GM19372 (cell line): ENCODE results near the gene MYORG.
"Not testable (repeated sequence)": the region's sequence is repeated elsewhere in the genome, so short reads cannot be mapped to it uniquely, and the experiment has no call there.

Experiments used
- ATAC-seq: cut with Tn5 transposase; IDR thresholded peaks from one replicate; pipeline ENCODE4 v1.9.1; 2021; ENCODE audit warnings: mild to moderate bottlenecking, low read depth, moderate library complexity; ENCODE audit not compliant: unreplicated experiment

The MYORG gene

DNA sequence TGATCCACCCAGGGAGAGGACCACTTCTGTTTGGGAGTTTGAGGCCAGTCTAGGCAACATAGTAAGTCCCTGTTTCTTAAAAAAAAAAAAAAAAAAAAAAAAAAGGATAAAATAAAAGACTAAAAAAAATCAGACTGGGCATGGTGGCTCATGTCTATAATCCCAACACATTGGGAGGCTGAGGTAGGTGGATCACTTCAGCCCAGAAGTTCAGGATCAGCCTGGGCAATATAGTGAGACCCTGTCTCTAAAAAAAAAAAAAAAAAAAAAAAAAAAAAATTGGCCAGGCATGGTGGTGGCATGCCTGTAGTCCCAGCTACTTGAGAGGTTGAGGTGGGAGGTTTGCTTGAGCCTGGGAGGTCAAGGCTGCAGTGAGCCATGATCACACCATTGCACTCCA lies 38.6 kb downstream of the MYORG start:
- ATAC-seq = not testable (repeated sequence)

DNA sequence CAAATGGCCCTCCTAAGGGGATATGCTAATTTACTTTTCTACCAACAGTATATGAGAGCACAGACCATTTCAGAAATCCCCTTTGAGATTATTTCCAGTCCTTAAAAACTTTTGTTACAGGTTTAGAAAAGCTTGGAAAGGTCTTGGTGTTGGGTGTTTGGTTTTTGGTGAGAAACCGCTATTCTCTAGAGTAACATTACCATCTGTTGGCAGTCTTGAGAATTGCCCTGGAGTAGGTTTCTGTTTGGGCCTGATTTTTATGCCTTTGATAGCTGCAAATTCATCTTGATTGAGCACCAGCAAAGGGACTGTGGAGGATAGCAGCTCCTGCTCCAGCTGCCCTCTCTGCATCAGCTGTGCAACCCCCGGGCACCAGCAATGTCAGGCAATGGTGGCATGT lies 39.3 kb downstream of the MYORG start:
- ATAC-seq = no peak

DNA sequence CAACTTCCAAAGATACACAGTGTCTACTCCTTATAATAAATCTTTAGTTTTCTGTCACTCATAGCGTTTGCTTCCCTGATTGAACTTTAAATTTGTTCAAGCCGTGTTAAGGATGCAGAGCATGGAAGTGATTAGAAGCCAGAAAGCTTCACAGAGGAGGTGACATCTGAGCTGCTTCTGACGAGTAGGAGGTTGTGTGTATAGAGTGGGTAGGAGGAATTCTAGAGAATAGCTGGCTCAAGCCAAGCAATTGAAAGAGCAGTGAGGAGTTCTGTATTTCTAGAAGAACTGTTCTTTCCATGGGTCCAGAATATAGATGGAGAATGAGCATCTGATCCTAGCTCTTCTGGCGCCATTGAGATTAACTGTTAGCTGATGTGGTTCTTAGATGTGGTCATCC lies 41.3 kb downstream of the MYORG start:
- ATAC-seq = no peak

DNA sequence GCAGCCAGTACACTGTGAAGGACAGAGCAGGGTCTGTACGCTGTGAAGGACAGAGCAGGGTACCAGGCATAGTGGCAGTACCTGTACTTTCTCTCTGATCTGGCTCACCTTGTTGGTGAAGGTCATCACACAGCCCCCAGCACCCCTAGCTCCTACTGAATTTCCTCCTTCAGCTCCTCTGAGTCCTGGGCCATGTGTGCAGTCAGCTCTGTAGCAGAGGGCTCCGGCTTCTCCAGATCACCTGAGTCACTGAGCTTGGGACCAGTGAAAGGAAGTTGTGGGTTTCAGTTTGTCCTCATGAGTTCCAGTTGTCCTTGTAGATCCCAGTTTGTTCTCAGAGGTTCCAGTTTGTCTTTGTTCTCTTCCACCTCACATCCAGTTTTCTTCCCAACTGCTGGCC lies 41.8 kb downstream of the MYORG start:
- ATAC-seq = no peak

DNA sequence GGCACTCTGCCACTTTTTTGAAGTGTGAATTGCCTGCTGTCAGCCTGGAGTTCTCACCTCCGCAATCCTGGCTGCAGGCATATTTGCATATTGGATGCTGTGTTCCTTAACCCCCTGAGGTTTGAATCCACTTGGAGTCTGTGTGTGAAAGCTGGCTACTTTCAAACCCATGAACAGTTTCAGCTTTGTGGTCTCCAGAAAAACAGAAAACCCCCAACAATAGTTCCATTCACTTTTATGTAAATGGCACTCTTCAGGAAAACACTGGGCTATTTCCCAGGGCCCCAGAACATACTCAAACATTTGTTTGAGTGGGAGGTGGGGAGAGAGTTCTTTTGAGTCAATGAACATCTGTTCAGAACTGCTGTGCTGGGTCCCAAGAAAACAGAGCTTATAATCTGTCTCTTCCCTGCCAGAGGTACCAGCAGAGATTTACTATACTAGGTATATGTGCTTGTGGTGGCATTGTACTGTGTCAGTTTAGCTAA lies 42.3 kb downstream of the MYORG start:
- no peak for ATAC-seq

GRCh38 chr9:34333836-34334235 lies 42.9 kb downstream of the MYORG start:
- no peak for ATAC-seq

DNA sequence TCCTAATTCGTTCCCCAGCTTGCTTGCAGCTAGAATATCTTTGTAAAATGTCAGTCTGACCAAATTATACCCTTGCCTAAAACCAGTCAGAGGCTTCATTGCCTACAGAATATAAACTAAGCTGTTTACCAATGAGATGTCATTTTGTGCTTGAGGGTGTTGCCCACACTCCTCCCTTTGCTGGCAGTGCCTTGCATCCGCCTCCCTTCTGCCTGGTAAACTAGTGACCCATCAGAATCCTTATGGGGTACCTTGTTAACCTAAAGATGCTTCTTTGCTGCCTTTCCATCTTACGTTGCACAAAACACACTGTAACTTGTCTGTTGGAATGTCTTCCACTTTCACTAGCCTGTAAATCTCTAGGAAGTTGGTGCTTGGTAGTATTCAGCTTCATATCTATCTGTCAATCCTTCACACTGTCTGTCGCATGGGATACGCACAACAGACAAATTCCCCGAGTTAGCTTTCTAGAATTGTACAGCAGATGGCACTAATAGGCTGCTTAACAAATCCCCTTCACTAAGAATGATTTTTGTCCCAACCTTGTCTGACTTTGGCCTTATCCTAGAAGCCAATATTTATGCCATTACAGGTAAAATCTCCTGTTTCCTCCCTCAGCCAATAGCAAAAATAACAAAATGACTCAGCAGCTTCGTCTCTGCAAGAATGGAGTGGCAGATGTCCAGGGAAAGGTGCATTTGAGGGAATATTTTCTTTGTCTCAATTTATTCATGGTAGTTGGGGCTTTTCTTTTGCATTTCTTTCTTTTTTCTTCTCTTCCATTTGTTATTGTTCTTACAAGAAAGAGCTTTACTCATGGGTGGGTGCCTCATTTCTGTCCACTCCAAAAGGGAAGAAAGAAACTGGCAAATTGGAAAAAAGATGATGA lies 44.4 kb downstream of the MYORG start:
- no peak for ATAC-seq

- no peak for ATAC-seq
Measured at GRCh38 chr9:34331196-34331595, 45.5 kb downstream of the MYORG start.

DNA sequence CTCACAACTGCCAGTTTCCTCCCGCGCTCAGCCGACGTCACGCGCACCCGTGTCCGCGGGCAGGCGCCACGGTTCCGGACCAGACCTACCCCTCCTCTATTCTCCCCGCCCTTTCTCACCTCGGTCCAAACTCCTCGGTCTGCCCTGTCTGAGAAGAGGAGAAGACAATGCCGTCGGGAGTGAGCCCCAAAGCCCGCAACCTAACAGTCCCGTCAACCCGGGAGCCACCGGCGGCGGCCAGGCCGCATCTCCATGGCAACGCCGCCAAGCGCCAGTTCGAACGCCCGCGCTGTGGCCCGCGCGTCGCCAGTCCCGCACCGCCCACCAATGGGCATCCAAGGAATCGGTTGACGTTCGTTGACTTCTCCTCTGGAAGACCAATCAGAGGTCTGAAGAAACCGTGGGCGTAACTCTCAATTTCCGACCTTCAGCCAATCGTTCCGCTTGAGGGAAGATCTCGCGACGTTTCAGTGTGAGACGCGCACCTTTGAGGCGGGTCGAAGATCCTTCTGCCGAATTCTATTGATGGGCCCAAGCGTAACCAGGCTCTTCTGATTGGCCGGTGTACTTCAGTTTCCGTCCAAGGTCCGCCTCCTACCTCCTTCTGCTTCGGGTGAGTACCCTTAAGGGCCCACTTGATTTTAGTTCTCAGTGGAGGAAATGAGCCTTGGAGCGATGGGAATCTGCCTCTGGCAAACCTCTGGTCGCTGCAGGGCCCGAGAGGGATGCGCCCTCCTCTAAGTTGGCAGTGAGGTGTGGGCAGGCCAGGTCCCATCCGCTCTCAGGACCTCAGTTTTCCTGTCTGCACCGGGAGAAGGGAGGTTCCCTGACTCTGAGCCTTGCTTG lies 47.5 kb downstream of the MYORG start, which contains the start of the genes KIF24 and NUDT2:
Gene KIF24, minus strand, starts transcription at position 282 of the 846 bp plus-strand sequence. CDS start 17,922 bp downstream, outside the sequence.
Gene NUDT2, plus strand, starts transcription at position 583 of the 846 bp plus-strand sequence. CDS start 9,471 bp downstream, outside the sequence.
- ATAC-seq = peak; percentile 89

DNA sequence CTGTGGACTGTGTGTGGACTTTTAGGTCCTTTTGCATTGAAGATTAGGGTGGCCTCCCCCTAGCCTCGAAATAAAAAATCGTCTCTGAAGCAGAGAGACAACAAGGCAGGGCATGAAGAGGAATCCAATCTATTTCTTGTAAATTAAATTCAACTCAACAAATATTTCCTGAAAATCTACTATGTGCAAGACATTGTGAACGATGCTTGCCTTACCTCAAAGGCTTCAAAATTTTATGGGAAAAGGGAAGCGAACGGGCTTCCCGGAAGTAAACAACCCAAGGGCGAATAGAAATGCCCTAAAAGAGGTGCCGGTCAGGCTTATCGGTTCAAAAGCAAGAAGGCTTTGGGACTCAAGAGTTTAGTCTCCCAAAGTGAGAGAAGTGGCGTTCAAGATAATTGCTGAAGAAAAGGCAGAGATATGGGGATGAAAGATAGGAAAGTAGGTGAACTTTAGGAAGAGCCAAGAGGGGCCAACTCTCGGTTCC lies 48.2 kb downstream of the MYORG start:
- ATAC-seq = no peak

DNA sequence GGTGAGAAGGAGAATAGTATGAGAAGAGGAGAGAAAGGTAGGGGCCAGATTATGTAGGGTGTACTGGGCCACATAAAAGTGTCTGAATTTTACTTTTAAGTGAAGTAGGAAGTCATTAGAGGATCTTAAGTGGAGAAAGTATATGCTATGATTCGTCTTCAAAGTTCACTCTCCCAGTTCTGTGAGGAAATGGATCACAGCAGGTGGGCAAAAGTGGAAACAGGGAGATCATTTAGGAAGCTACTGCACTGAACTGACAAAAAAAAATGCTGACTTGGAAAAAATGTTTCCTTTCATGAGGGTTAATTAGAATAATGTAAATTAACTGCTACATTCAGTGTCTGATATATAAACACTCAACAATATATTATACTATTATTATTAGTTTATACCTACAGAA lies 50.0 kb downstream of the MYORG start:
- no peak for ATAC-seq

DNA sequence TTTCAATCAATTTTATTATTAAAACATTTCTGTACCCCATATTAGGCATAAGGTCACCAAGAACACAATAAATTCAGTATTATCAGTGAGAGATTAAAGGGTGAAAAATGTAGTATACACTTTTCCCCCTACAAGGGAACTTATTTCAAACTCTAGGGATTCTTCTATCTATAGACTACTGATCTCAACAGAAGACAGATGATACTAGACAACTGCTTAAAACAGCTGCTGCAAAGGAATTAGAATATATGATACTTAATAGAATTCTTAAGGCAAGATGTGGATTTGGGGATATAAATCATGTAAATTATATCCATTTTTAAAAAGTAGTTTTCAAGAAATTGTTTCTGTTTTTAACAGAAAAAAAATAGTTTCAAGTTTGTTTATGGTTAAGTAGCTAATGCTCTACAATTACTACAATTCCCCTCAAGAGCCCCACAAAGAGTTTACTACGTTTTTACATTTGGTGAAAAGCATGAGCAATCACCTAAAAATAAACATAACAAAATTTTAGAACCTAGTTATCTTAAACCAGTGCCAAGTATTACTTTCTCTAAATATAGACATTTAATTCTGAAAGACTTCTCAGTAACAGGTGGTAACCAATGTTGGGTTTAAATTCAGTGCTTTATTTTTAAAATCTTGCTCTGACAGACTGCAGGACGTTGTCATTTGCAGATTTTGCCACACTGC lies 53.7 kb downstream of the MYORG start:
- no peak for ATAC-seq

GRCh38 chr9:34321451-34321850 lies 55.2 kb downstream of the MYORG start:
- ATAC-seq = no peak

GRCh38 chr9:34318163-34318790 lies 58.4 kb downstream of the MYORG start:
- ATAC-seq = no peak

DNA sequence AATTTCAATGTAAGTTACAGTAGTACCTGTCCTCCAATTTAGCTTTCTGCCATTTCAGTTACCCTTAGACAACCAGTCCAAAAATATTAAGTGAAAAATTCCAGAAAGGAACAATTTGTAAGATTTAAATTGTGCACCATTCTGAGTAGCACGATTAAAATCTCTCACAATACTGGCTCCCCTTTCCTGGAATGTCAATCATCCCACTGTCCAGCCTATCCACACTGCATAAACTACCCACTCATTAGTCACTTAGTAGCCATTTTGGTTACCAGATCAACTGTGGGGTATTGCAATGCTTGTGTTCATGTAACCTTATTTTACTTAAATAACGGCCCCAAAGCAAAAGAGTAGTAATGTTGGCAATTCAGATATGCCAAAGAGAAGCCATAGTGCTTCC lies 59.3 kb downstream of the MYORG start:
- no peak for ATAC-seq
